Iris pigment epithelial cell (primary cell): ENCODE measurements around the gene APOBEC4.
"Not testable (repeated sequence)": the region's sequence is repeated elsewhere in the genome, so short reads cannot be mapped to it uniquely, and the experiment has no call there.

ENCODE experiments used
- DNase-seq: peaks from one replicate; pipeline ENCODE4 v3.0.0-alpha.2; 2011; ENCODE audit warnings: low read depth

The APOBEC4 gene

DNA sequence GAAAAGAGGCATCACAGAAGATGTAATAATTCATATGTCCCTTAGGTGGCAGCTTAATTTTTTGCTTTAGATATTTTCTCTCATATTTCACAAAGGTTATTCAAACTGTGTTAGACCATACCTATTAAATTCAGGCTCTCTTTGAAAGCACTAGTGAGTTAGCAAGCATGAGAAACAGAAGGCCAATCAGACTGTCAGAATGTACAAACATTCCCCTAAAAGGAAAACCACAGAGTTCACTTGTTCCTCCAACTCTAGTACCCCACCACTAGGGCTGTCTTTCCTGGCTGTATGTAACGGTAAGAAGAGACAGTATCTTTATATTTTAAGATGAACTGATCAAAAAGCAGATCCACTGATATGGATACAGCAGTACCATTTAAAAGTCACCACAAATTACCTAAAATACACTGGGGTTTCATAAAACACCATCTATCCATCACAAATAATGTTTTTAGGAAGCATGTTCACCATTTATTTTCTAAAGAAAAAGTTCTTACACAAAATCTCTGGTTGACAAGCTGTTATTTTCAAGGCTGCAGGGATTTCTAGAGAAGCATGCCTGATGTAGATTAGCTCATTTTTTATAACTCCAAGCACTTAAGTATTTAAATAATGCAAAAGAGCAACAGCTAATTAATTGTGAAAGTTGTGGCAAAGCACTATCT lies 19.3 kb downstream of the APOBEC4 start:
- peak; percentile 96 for DNase-seq

DNA sequence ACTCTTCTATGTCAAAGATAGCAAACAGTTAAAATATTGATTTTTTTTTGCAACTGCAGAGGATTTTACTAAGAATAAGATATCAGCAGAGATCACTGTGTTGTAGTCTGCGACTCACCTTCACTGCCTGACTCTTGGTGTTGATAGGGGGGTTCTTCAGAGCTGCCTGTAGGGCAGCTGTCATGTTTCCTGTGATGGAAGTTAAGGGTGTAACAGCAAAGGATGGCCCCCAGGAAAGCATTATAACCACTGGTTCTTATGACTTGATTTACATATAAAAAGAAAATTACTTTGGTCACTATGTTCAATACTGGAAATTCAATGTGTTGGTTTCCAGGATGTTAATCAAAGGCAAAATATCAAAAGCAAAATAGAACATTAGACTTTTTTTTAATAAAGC lies 20.2 kb downstream of the APOBEC4 start:
- no peak for DNase-seq

DNA sequence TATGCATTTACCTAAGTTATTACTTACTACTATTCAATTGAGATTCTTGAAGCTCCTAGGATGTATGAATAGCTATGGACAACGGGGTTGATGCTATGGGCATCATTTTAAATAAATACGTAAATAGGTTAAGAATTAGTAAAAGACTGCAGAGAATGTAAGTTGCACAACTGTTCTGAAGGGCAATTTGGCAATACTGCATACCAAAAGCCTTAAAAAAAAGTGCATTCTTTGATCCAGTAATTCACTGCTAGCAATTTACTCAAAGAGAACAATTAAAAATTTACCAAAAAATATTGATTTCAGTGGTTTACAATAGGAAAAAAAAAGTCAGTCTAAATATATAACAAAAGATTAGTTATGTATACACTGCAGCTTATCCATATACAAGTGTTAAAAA lies 21.0 kb downstream of the APOBEC4 start:
- peak; percentile 90 for DNase-seq

DNA sequence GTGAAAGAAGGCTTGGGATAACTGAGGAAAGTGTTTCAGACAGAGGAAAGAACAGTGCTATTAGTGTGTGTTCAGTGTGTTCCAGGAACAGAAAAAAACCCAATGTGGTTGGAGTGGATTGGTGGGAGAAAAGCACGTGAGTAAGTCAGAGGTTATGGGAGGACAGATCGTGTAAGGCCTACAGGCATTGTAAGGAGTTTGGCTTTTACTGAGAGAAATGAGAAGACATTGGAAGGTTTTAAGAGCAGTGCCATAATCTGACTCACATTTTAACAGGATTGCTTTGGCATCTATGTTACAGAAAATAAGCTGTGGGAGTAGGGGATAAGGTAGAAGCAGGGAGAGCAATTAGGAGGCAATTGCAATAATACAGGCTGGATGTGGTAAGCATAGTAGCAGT lies 22.4 kb downstream of the APOBEC4 start:
- peak; percentile 55 for DNase-seq

DNA sequence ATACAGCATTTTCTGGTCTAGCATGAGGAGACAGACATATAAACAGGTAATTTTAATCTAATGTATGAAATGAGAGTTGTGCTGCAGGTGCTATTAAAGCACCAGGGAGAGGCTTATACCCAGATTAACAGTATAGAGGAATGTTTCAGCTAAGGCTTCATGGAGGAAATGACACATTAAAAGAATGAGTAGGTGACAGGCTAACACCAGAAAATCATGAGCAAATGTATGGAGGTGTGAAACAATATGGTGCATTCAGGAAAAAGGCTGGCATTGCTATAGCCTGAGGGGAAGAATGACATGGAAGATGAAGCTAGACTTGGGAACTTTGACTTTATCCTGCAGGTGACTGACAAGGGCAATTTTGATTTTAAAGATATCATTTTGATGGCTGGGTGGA lies 24.6 kb downstream of the APOBEC4 start:
- DNase-seq: no peak

DNA sequence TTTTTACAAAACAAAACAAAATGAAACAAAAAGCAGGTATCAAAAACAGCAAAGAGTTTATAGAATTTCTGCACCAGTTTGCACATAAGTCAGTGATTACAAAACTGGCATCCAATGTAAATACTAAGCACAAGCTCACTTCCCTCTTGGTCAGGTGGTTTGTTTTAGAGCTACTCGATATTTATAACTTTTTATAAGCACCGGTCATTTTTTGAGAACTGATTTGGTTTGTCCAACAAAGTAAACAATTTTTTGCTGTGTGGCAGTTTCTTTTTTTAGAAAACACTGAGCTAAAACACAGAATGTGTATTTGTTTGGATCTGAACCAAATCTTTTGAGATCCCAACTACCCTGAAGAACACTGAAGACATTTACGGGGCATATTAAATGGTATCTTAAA lies 26.9 kb downstream of the APOBEC4 start:
- DNase-seq: not testable (repeated sequence)

DNA sequence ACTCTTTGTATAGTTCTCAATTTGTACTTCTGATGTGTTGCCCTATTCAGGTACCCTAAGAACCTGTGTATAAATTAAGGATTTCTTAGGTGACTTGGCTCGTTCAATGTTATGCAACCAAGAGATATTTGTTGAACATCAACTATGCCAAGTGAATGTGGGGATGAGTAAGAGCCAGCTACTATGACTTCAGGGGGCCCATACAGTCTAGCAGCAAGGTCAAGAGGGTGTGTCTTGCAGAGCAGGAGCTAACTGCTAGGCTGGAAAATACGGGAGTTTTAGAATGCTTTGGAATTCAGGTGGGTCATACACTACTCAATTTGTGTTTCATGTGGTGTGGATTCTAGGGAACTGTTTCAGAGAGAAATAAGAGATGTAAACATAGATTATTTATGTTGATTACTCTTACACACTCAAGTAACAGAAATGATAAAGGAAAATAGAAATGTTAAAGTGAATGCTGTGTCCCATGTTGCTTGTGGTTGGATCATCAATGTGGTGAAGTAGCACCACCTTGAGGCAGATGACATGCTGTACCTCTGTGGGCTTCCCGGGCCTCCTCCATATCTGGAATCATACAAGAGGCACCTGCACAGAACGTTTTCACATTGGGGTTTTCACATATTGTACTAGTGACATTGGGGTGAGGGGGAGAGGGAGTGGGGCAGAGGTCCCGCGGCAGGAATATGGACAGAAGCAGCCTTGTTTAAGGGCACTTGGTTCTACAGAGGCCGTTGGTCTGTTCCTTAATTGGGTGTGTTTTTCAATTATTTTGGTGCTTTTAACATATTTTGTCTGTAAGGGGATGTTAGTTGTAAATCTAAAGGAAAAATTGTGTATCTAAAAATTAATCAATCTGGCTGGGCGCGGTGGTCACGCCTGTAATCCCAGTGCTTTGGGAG lies 30.0 kb downstream of the APOBEC4 start:
- peak; percentile 80 for DNase-seq

DNA sequence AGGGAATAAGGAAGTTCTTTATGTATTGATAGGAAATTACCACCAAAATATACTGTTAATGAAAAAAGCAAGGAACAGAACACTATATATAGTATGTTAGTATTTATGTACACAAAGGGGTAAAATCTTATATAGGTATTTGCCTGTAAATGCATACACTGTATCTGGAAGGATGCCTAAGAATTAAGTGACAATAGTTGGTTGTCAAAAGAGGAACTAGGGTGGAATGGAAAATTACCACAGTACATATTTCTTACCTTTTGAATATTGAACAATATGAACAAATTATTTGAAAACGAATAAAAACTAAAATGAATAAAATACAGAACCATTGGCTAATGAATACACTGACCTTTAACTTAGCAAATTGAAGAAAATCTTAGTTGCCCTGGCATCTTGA lies 31.1 kb downstream of the APOBEC4 start:
- no peak for DNase-seq

DNA sequence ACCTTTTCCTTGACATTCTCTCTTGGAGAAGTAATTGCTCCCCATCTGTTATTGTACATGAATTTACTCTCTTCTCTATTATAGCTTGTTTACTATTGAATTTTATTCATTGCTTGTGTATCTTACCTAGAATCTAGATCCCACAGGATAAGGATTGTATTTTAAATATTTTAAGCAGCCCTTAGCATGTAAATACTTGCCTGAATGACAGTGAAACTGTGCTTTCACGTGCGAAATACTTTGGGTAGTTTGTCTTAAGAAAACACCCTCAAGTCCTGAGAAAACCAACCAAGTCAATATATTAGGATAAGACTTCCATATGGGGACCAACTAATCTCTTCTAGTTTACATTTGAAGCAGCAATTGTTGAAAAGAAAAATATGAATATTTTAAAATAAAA lies 32.8 kb downstream of the APOBEC4 start:
- DNase-seq: no peak

DNA sequence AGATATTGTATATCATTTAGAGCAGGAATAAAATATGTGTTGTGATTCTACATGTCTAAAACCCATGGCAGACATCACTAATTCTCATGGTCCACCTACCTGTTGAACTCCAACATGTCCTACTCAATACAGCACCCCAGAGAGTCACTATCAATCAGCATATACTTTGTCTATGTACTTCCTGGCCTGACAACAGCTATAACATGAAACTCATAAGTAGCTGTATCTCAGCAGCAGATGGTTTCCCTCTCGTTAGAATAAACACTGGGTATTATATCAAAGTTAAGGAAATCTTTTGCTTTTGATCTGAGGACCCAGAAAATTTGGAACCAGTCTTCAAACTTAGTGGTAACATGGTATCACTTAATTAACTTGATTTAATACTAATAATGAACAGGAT lies 33.3 kb downstream of the APOBEC4 start:
- no peak for DNase-seq

DNA sequence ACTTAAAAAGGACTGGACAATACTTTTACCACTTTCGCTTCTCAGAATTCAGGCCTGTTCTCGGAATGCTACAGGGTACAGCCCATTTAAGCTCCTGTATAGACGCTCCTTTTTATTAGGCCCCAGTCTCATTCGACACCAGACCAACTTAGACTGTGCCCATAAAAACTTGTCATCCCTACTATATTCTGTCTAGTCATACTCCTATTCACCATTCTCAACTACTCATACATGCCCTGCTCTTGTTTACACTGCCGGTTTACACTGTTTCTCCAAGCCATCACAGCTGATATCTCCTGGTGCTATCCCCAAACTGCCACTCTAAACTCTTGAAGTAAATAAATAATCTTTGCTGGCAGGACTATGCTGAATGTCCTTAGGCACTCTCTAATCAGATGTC lies 34.9 kb downstream of the APOBEC4 start:
- DNase-seq: not testable (repeated sequence)

DNA sequence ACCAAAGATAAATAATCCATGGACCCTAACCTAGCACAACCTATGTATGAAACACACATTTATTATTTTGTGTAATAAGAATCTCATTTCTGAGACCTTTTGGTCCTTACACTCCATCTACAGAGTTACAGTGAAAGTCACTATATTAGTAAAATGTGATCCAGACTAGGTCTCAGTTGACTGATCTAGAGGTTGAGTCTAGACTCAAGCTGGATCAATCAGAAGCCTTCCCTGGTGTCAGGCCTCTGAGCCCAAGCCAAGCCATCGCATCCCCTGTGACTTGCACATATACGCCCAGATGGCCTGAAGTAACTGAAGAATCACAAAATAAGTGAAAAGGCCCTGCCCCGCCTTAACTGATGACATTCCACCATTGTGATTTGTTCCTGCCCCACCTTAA lies 40.1 kb downstream of the APOBEC4 start:
- not testable (repeated sequence) for DNase-seq

DNA sequence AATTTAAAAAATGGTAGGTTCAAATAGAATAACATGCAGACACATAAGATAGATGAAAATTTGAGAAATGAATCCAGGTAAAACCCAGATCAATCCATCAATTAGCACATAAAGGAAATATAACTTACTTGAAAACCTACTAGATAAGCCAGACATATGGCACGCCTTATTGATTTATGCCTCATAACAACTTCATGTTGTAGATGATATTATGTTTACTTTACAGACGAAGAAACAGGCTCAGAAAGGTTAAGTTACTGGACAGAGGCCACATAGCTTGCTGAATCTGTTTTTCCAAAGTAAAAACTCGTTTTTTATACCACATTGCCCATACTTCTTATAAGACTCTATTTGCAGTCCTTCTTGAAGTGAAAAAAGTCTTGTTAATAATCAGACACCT lies 40.7 kb downstream of the APOBEC4 start:
- no peak for DNase-seq

DNA sequence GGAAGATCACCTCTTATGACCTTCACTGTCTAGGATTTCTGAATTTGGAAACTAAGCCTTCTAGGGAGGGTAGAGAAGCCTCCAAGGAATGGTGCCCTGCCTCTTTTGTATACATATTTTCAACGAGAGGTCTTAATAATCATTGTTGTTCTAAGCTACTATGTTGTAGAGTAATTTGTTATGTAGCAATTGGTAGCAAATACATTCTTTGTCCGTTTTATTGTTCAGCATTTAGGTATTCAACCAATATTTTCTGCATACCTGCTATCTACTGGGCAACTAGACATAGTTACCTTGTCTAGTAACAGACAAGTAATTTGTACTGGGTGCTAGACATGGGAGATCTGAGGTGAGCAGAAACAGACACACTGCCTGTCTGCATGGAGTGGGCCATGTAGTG lies 42.1 kb downstream of the APOBEC4 start:
- no peak for DNase-seq

DNA sequence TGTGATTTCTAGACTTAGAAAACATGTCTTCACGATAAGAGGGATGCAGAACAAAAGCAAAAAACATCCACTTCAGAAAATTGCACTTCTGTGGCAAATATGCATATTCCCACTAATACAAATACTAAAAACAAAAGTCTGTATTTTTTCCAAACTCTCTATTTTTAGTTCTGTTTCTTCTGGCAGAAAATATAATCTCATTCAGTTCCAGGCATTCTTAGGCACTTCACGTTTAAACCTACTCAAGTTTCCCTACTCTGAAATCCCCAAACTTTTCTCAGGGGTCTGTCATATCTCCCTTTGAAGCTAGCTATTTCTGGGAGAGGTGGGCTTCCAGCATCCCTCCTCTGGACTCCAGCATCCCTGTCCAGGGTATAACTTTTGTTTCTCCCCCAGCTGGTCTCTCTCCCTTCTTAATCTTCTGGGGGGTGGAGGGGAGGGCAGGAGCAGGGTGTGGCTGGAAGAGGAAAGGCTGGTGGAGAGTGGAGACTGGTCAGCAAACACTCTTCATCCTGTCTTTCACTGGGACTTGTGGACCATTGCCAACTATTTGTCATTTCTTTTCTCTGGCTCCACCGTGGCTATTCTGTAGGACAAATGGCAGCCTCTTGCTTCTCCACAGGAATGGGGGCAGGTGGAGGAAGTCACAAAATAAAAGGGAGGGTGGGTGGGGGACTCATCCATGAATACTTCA lies 43.2 kb downstream of the APOBEC4 start:
- DNase-seq: no peak

DNA sequence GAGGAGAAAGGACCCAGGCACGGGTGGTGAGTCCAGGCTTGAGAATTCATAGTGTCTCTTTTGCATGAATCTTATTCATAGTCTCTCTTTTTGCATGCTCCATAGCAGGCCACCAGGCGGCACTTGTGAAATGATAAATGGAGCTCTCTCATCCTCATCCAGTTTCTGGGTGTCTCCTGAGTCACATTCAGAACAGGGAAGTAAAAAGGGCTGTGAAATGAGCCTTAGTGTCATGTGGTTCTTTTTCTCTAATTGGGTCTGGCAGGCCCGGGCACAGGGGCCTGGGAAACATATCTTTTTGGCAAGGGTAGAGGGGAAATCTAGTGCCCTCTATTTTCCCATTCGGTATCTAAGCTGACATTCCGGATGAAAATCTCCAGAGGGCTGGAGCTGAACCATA lies 43.8 kb downstream of the APOBEC4 start:
- DNase-seq: peak; percentile 65

DNA sequence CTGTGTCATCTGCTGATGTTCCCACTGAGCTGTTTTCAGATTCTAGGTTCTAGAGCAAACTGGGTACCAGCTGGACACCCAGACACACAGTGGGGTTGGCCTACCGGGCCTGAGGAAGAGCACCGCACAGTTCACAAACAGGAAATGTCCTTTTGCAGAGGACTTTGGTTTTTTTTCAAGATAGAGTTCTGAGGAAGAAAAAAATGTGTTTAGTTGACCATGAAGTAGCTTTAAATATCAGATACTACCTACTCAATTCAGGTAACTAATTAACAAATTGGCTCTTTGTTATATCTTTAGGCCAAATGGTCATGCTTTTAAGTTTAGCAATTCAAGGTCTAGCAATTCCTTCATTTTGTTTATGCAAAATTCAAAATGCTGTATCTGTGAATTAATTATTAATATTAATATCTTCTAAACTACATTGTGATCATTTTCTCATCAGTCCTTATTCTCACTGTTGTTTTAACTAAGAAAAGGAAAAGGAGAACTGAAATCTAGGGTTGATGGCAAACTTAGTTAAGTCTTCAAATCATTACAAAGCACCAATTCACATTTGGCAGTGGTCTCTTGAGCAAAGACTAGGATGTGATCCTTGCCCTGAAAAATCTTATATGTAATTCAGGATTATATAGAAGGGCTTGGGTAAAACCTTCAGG lies 45.7 kb downstream of the APOBEC4 start:
- DNase-seq: no peak

DNA sequence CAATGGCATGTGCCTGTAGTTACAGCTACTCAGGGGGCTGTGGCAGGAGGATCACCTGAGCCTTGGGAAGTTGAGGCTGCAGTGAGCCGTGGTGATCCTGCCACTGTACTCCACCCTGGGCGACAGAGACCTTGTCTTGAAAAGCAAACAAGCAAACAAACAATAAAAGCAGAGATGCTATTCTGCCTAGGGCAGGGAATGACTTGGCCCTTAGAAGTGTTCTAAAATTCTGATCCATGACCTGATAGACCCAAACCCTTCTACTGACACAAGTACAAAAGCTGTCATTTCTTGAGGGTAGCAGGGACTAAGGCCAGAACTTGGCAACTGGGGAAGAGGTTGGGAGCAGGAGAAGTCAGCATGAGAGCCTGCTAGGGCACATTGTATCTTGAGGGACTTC lies 47.2 kb downstream of the APOBEC4 start:
- no peak for DNase-seq

DNA sequence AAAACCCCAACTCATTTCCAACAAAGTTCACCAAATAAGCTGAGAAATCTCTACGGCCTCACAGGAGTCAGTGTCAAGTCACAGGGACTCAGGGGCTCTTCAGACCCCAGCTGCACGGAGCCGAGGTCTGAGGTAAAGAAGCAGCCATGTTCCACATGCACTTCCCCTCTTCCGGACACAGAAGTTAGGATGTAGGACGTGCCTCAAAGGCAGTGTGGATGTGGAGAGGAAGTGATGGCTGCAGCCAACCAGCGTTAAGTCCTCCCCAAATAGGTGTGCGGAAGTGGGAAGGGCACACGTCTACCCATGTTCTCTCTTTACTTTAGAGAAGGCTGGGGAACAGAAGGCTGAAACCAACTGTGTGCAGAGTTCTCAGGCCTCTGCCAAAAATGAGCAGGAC lies 48.3 kb downstream of the APOBEC4 start:
- no peak for DNase-seq

DNA sequence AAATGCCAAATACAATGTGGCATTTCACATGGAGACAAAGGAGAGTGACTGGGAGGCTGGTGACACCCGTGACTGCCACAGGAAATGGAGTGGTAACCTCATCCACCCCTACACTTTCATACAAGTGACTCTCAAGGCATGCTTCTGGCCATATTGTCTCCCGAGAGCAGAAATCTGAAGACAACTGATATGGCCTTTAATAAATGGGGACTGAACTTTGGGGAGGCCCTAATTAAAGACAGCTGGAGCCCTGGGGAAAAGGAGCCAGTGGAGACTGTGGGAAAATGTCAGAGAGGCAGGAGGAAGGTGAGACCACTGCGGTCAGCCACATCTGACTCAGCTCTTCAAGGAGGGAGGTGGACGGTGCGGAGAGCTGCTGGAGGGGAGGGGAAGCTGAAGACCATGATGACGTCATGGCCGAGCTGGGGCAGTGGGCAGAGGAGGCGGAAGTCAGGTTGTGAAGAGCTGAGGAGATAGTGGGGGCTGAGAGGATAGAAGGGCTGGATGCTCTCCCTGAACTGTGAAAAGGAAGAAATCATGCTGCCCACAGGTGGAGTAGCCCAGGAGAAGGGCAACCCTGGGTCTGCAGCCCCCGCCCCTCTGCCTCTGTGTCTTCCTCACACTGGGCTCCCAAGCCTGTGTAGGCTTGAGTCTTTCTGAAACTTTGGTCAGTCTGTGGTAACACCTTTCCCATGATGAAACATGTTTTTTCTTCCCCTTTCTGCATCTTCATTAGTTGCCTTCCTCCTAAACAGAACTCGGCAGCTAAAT lies 48.9 kb downstream of the APOBEC4 start:
- DNase-seq: peak; percentile 94

DNA sequence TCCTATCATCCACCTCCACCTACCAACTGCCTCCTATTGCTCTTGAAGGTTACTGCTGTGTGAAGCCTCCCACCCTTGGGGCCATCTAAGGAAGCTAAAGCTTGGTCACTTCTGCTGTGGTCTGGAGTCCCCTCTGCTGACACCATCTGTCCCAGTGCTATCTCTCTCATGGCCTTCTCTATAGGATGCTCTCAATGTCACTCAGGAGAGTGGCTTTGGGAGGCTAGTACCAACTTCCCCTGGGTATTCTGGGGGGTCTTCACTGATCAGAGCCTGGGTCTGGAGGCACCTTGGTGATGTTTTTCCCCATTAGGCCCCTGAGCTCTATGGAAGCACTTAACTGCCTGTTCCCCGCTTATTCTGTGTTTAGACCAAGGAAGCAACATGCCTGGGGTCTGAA lies 50.6 kb downstream of the APOBEC4 start:
- no peak for DNase-seq

DNA sequence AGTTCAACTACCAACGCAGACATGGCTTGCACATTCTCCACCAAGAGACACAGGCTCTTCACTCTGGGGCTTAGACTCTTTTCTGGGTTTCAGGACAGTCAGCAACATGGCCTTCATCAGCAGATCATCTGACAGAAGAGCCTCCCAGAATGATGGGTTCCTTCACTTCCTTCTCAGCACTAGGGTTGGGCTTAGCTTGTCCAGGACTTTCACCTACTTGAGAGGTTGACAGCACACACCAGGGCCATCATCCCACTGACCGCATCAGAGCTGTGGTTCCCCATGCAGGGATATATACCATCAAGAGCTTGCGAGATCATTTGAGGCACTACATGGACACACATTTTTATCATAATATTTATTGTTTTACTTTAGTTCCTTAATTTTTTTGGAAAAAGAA lies 52.5 kb downstream of the APOBEC4 start:
- DNase-seq: no peak
